ENCODE results near the gene PLEKHA6. TPM values are rescaled to one million over a fixed set of nuclear protein-coding genes. Genes with fewer than 3 reads are reported as not detected.

PLEKHA6 gene
- total RNA-seq, 1 donor from 2014 or later = 4.4 TPM

- no peak for DNase-seq
These were observed 5.2 kb downstream of the PLEKHA6 start for GRCh38 chr1:204354579-204354978.

- no peak for DNase-seq
These were observed 6.4 kb downstream of the PLEKHA6 start for GRCh38 chr1:204353213-204353910.

GRCh38 chr1:204350857-204351573 lies 8.7 kb downstream of the PLEKHA6 start:
- DNase-seq = peak; percentile 92

- no peak for DNase-seq
These were observed 9.4 kb downstream of the PLEKHA6 start for GRCh38 chr1:204350312-204350711.

- no peak for DNase-seq
These were observed 10.1 kb downstream of the PLEKHA6 start for GRCh38 chr1:204349602-204350001.

- DNase-seq = peak; percentile 89
These were observed 11.0 kb downstream of the PLEKHA6 start for GRCh38 chr1:204348722-204349121.

GRCh38 chr1:204348242-204348641 lies 11.5 kb downstream of the PLEKHA6 start:
- DNase-seq = no peak

- DNase-seq = peak; percentile 74
These were observed 13.6 kb downstream of the PLEKHA6 start for GRCh38 chr1:204345941-204346645.

- no peak for DNase-seq
These were observed 14.3 kb downstream of the PLEKHA6 start for GRCh38 chr1:204345438-204345841.

- no peak for DNase-seq
These were observed 14.9 kb downstream of the PLEKHA6 start for GRCh38 chr1:204344665-204345355.

GRCh38 chr1:204343802-204344201 lies 15.9 kb downstream of the PLEKHA6 start:
- DNase-seq = no peak

GRCh38 chr1:204343247-204343646 lies 16.5 kb downstream of the PLEKHA6 start:
- no peak for DNase-seq

- DNase-seq = no peak
These were observed 17.4 kb downstream of the PLEKHA6 start for GRCh38 chr1:204342310-204342709.

GRCh38 chr1:204341380-204341779 lies 18.3 kb downstream of the PLEKHA6 start:
- no peak for DNase-seq

- DNase-seq = no peak
These were observed 19.4 kb downstream of the PLEKHA6 start for GRCh38 chr1:204340081-204340889.

GRCh38 chr1:204339541-204339940 lies 20.2 kb downstream of the PLEKHA6 start:
- DNase-seq = no peak

GRCh38 chr1:204338997-204339396 lies 20.7 kb downstream of the PLEKHA6 start:
- no peak for DNase-seq

- no peak for DNase-seq
These were observed 21.4 kb downstream of the PLEKHA6 start for GRCh38 chr1:204338360-204338759.

GRCh38 chr1:204337583-204337982 lies 22.1 kb downstream of the PLEKHA6 start:
- no peak for DNase-seq

- no peak for DNase-seq
These were observed 22.7 kb downstream of the PLEKHA6 start for GRCh38 chr1:204337036-204337429.

- no peak for DNase-seq
These were observed 23.2 kb downstream of the PLEKHA6 start for GRCh38 chr1:204336421-204337035.
